DMS153 treated with DMSO at 0.1 percent for 48 hours (cell line): ENCODE measurements around the gene CEP78.

Experiments used
- DNase-seq: peaks from one replicate; lab custom pipeline; 2025; ENCODE audit not compliant: unreplicated experiment; lab: John Stamatoyannopoulos, UW

The CEP78 gene

GRCh38 chr9:78306222-78307076, 70.6 kb downstream of the CEP78 start:
- no peak for DNase-seq

DNA sequence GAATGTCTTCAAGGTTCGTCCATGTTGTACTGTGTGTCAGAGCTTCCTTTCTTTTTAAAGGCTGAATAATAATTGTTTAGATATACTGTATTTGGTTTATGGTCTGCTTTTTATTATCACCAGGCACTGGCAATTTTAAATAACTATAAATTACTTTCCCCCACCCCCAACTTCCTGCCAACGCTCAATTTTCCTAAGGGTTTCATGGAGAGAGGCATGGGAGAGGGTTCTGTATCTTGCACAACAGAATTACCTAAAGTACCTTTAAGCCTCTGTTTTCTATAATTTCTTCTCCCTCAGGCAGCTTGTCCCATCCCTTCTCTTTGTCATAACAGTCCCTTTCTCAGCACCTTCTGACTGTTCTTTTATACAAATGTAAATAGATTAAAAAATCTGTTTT, 71.5 kb downstream of the CEP78 start:
- no peak for DNase-seq

- DNase-seq = no peak
Observed at GRCh38 chr9:78309066-78309465, 73.2 kb downstream of the CEP78 start.

DNA sequence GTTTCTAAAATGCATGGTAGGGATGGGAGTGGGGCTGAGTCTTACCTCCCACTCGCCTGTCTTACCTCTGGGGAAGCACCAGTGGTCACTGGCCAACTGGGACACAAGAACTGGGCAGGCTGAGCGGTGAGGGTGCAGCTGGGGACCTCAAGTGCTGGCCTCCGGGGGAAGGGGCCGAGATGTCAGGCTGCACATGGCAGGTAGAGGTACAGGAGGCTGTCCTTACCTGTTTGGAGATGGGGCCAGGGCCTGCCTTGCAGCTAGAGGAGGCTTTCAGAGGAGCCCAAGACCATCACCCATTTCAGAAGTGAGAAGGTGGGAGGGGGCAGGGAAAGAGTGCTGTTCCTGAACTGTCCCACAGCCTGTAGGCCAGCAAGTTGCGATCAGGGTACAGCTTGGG, 75.2 kb downstream of the CEP78 start:
- no peak for DNase-seq

GRCh38 chr9:78311886-78312524, 76.1 kb downstream of the CEP78 start:
- no peak for DNase-seq

- DNase-seq = no peak
Observed at GRCh38 chr9:78314550-78314949, 78.7 kb downstream of the CEP78 start.

DNA sequence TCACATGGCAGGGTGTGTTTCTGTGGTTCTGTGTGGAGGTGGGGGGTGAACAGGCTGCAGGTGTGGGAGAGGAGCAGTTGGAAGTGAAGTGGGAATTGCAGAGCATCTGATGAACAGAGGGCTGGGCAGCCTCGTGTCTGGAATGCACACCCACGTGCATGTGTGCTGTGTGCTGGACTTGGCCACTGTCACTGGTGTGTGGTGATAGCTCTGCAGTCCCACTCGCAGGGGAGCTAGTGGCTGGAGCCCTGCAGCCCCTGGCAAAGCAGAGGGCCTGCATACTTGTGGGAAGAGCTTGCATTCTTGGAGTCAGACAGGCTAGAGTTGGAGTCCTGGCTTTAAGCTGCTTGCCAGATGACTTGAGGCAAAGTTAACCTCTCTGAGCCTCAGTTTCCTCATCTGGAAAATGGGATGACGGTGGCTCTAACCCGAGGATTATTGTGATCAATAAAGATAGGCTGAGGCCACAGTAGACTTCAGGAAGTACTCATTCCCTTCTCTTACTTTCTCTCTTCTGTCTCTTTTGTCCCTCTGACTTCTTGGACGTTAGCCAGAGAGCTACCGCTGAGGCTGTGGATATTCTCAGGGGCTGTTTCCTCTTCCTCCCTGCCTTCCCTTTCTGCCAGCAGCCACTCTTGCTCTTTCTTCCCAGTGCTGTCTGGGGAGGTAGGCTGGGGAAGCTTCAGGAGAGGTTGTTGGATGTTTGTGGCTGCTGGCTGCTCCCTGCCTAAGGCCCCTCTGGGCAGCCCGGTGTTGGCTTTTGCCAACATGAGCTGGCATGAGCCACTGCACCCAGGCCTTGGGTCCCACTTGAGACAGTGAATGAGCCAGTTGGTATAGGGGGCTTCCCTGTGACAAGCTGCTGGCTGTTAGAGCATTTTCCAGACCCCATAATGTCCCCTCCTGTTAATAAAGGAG, 79.3 kb downstream of the CEP78 start:
- DNase-seq = no peak

- no peak for DNase-seq
Observed at GRCh38 chr9:78316166-78316892, 80.5 kb downstream of the CEP78 start.

DNA sequence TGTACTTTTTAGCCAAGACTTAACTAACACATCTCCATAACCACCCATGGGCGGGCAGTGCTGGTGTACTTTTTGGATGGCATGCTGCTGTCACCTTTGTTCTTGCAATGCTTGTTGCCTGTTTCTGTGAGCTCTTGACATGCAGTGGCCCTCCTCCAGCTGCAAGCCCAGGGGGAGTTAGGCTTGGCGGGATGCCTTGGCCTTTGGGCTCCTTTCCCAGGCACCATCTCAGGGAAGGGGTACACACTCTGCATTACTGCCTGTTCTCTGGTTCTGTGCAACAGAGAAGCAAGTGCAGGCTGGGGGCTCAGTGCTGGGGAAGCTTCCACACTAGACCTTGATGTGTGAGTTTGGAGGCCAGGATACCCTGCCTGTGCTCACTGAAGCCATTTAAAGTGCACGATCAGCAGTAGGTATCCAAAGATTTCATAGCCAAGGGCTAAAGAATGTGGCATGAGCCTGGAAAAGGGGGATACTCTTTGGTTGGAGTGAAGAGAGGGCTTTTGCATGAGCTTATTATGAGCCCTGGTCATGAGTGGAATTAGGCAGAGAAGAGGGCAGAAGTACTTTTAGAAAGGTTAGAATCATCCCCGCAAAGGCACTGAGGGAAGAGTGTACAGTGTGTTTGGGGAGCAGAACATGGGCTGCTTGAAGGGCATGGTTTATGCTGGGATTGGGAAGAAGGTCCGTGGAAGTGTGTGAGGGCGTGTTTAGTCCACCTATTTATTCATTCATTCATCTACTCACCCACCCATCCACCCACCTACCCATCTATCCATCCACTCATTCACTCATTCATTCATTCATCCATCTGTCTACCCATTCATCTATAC, 83.5 kb downstream of the CEP78 start:
- DNase-seq = no peak

DNA sequence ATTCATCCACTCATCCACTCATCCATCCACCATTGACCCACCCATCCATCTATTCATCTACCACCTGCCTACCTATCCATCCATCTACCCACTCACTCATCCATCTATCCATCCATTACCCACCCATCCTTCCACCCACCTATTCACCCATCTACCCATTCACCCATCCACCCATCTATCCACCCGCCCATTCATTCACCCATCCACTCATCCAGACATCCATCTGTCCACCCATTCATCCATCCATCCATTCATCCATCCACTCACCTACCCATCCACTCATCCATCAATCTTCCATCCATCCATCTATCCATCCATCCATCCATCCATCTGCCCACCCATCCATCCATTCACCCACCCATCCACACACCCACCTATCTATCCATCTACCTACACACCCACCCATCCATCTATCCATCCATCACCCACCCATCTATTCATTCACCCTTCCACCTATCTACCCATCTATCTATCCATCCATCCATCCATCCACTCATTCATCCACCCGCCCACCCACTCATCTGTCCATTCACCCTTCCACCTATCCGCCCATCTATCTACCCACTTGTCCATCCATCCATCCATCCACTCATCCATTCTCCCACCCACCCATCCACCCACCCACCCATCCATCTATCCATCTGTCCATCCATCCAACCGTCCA, 84.3 kb downstream of the CEP78 start:
- no peak for DNase-seq

DNA sequence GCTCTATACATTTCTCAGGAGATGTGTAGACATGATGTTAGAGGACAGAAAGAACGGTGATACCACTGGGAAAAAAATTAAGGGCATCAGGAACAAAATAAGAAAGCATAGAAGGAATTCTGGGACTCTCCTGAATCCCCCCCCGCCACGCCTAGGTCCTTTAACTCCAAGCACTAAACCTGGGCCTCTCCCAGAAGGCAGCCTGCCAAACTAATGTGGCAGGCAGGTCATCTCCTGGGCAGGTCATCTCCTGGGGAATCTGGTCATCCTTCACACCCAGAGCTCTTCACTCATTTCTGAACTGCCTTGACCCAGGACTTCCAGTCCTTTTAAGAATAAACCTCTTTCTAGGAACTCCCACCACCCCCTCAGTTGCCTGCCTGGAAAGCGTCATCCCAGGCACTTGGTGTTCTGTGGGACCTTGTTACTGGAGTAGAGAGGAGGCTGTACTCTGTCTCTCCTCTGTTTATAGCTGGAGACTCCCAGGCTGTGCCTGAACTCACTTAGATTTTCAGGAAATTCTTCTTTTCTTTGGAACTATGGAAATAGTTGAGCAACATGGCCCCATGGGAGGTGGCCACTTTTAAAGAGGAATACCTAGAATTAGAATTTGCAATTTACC, 85.1 kb downstream of the CEP78 start:
- no peak for DNase-seq

- no peak for DNase-seq
Observed at GRCh38 chr9:78321505-78321904, 85.6 kb downstream of the CEP78 start.

DNA sequence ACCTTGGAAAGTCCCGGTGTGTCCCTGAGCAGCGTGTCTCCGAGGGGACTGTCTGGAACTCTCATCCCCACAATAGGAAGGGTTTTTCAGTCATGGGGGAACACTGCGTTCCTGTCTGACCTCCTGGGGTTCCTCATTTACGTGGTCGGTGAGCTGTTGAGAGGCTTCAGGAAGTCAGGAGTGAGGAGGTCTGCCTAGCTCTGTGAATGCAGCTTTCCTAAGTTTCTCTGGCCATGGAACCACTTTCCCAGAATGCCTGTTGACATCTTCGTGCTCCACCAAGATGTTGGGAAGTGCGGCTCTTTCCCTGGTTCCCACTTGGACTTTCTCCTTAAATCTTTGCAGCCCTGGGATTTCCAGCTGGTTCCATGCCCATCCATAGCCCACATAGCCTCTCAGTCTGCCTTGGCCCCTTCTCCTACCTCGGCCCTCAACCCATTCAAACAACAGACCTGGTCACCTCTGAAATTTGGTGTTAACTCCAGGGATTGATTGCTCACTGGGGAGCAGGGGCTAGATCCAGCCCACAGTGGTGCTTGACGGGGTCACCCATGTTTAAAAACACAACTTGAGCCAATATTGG, 88.3 kb downstream of the CEP78 start:
- DNase-seq = no peak

DNA sequence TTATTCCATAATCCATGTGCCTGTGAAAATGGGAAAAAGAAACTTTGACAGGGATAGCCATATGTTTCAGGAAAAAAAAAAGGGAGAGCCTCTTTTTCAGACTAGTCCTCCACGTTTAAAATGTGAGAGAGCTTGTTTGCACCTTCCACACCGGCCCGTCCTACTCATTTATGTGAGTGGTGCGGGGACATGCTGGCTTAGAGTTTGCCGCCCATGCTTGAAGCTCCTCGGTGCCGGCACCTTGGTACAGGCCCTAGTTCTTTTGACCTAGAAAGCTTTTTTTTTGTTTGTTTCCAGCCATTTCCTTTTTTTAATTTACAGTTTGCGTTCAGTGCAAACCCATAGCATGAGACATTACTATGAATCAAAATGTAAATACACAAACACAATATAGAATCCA, 88.8 kb downstream of the CEP78 start:
- no peak for DNase-seq

- DNase-seq = no peak
Observed at GRCh38 chr9:78325343-78325742, 89.5 kb downstream of the CEP78 start.

- no peak for DNase-seq
Observed at GRCh38 chr9:78325846-78326360, 90.0 kb downstream of the CEP78 start.

DNA sequence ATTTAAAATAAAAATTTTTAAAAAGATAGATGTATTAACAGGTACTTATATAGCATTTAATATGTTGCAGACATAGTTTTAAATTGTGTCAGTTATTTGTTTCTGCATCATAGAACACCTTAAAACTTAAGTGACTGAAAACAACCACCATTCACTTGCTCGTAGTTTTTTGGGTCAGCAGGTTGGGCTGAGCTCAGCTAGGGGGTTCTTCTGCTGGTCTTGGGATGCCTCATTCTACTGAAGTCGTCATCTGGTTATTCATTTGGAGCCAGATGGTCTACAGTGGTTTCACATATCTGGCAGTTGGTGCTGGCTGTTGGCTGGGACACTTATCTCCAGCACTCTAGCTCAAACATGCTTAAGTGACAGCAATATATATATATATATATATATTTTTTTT, 90.7 kb downstream of the CEP78 start:
- DNase-seq = no peak
